Natural killer cell (primary cell): ENCODE results near the gene FIZ1. TPM values are rescaled to one million over a fixed set of nuclear protein-coding genes. Genes with fewer than 3 reads are reported as not detected.
"Not testable (repeated sequence)": the region's sequence is repeated elsewhere in the genome, so short reads cannot be mapped to it uniquely, and the experiment has no call there.

Experiments
- ATAC-seq, 3 donors: fragments of 150-1000 bp in 2 of 3; fragments of 200-7000 bp in 1 of 3; cut with Tn5 transposase; 1 replicate in 1 of 3; 2 replicates in 2 of 3; pipeline ENCODE4 v1.10.0; 2021; ENCODE audit warnings: mild to moderate bottlenecking in 2 of 3, moderate library complexity in 2 of 3
- DNase-seq, 2 donors: peaks; one replicate each; pipeline versions ENCODE4 v3.0.0 to v3.0.0-alpha.2; 2013 to 2021; ENCODE audit warnings: mixed read lengths in 1 of 2
- H3K27ac ChIP-seq: one replicate; pipeline ENCODE4 v1.5.1; 2013; ENCODE audit warnings: mild to moderate bottlenecking, low read length
- H3K27me3 ChIP-seq: one replicate; pipeline ENCODE4 v1.6.1; 2013; ENCODE audit warnings: low read length; ENCODE audit not compliant: control insufficient read depth, insufficient read depth
- H3K36me3 ChIP-seq: one replicate; pipeline ENCODE4 v1.6.1; 2013; ENCODE audit warnings: low read length; ENCODE audit not compliant: control insufficient read depth, insufficient read depth
- H3K4me1 ChIP-seq: one replicate; pipeline ENCODE4 v1.6.1; 2013; ENCODE audit warnings: low read length; ENCODE audit not compliant: control insufficient read depth, insufficient read depth
- H3K4me3 ChIP-seq: one replicate; pipeline ENCODE4 v1.5.1; 2013; ENCODE audit warnings: low read length
- H3K9me3 ChIP-seq: one replicate; pipeline ENCODE4 v1.6.1; 2013; ENCODE audit warnings: low read length; ENCODE audit not compliant: control insufficient read depth, insufficient read depth
- H3K27ac Mint-ChIP-seq, 2 donors: one replicate each; pipeline ENCODE4 v1.8.0; 2022; ENCODE audit warnings: mild to moderate bottlenecking in 2 of 2, mixed read lengths in 2 of 2, moderate library complexity in 1 of 2
- H3K27me3 Mint-ChIP-seq, 2 donors: one replicate each; pipeline ENCODE4 v1.8.0; 2022; ENCODE audit warnings: low read depth in 2 of 2, mixed read lengths in 2 of 2
- H3K36me3 Mint-ChIP-seq: one replicate; pipeline ENCODE4 v1.8.0; 2022; ENCODE audit warnings: mixed read lengths
- H3K4me1 Mint-ChIP-seq, 2 donors: one replicate each; pipeline ENCODE4 v1.8.0; 2022; ENCODE audit warnings: mixed read lengths in 2 of 2
- H3K4me3 Mint-ChIP-seq: one replicate; pipeline ENCODE4 v1.8.0; 2022; ENCODE audit warnings: mild to moderate bottlenecking, moderate library complexity, mixed read lengths
- H3K9me3 Mint-ChIP-seq, 2 donors: one replicate each; pipeline ENCODE4 v1.8.0; 2022; ENCODE audit warnings: mixed read lengths in 2 of 2
- WGBS: methylation state at CpG from one replicate; pipeline ENCODE4 v1.1.7; 2013; ENCODE audit warnings: missing lambda C conversion rate; ENCODE audit not compliant: insufficient coverage; 5-methylcytosine and 5-hydroxymethylcytosine counted together
- intact Hi-C: fragments of 100-400 bp; cut with micrococcal nuclease; formaldehyde crosslinking; loops from one replicate; pipeline ENCODE4 v1.14.2; 2022
- total RNA-seq, 4 donors: library from RNA; stranded (reverse); fragments of 120-200 nt in 1 of 4; gene quantifications; one replicate each; pipeline versions ENCODE4 v1.2.3 to v1.2.4, GENCODE V29; 2013 to 2022
- TF ChIP-seq, protein P1 (sequence below): fragments of 200-600 bp; IDR thresholded peaks from one replicate; pipeline ENCODE4 v1.8.0; 2022; ENCODE audit warnings: antibody characterized with exemption

FIZ1 gene
- total RNA-seq, 3 donors from 2014 or later (not counting 1 experiment from before 2014, with no cell fraction given), result 8.5 to 18.2 (median 10.3) TPM

DNA sequence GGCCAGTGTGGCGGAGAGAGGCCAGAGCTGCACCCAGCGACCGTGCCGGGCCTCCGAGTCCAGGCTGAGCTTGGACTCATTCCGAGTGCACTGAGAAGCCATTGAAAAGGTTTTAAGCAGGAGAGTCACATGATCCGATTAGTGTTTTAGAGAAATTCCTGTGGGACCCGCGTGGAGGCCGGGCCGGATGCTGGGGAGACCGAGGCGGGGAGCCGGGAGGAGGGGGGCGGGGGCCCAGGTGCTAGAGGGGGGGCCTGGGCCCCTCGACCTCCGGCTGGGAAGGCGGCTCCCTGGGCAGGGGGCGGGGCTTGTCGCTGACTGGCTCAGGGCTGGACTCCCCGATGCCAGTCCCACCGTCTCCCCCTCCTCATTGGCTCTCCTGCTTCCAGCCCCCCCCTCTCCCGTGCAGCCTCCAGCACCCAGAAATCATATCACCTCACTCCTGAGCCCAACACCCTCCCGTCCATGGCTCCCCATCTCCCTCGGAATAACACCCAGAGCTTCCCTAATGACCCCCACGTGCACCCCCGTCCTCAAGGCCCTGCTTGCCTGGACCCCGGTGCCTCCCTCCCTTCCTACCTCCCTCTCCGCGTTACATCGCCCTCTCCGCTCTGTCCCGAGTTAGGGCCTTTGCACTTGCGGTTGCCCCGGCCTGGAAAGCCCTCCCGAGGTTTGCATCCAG, 13.5 kb downstream of the FIZ1 start:
- Histone ChIP-seq H3K27ac (no peak overlapping the region), H3K4me3 (no peak overlapping the region), H3K27me3 (no peaks in the 10 kb centered on the region), H3K4me1 (peaks cover 36% of the 10 kb centered on the region), H3K9me3 (no peaks in the 10 kb centered on the region), H3K36me3 (no peaks in the 10 kb centered on the region)
- peak in 1 of 2 donors; percentile 60 for DNase-seq
- peaks cover 23 to 34% of the 10 kb centered on the region in 2 donors for H3K4me1 Mint-ChIP-seq
- no peak overlapping the region for H3K27ac Mint-ChIP-seq
- peaks cover 15 to 33% of the 10 kb centered on the region in 2 donors for H3K27me3 Mint-ChIP-seq
- intact Hi-C loops, result no loop called here
- ATAC-seq, result no peak
- H3K9me3 Mint-ChIP-seq, result no peaks in the 10 kb centered on the region
- no peaks in the 10 kb centered on the region for H3K36me3 Mint-ChIP-seq
- 4% methylated on average over 36 of the region's 36 CpGs for WGBS
- TF ChIP-seq, protein P1, sequence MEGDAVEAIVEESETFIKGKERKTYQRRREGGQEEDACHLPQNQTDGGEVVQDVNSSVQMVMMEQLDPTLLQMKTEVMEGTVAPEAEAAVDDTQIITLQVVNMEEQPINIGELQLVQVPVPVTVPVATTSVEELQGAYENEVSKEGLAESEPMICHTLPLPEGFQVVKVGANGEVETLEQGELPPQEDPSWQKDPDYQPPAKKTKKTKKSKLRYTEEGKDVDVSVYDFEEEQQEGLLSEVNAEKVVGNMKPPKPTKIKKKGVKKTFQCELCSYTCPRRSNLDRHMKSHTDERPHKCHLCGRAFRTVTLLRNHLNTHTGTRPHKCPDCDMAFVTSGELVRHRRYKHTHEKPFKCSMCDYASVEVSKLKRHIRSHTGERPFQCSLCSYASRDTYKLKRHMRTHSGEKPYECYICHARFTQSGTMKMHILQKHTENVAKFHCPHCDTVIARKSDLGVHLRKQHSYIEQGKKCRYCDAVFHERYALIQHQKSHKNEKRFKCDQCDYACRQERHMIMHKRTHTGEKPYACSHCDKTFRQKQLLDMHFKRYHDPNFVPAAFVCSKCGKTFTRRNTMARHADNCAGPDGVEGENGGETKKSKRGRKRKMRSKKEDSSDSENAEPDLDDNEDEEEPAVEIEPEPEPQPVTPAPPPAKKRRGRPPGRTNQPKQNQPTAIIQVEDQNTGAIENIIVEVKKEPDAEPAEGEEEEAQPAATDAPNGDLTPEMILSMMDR, result no peak
- H3K4me3 Mint-ChIP-seq, result peak overlapping the region; percentile 49

DNA sequence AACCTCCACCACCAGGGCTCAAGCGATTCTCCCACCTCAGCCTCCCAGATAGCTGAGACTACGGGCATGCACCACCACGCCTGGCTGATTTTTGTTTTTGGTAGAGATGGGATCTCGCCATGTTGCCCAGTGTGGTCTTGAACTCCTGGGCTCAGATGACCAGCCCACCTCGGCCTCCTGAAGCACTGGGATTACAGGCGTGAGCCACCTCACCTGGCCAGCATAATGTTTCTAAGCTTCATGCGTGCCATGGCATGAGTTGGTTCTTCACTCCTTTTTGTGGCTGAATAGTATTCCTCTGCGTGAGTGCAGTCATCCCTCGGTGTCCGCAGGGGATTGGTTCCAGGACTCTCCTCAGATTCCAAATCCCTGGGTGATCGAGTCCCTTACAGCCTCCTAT, 14.4 kb downstream of the FIZ1 start:
- no peak overlapping the region for H3K27ac Mint-ChIP-seq
- no peaks in the 10 kb centered on the region for H3K36me3 Mint-ChIP-seq
- no peaks in the 10 kb centered on the region for H3K36me3 ChIP-seq
- peaks cover 25 to 40% of the 10 kb centered on the region in 2 donors for H3K4me1 Mint-ChIP-seq
- H3K4me1 ChIP-seq, result peaks cover 43% of the 10 kb centered on the region
- H3K4me3 ChIP-seq, result no peak overlapping the region
- DNase-seq (no peak), ATAC-seq (no peak)
- H3K27me3 Mint-ChIP-seq, result peaks cover 15 to 28% of the 10 kb centered on the region in 2 donors
- no peaks in the 10 kb centered on the region for H3K9me3 ChIP-seq
- H3K27ac ChIP-seq, result no peak overlapping the region
- intact Hi-C loops, result no loop called here
- WGBS, result 94% methylated on average over 10 of the region's 11 CpGs
- no peaks in the 10 kb centered on the region for H3K27me3 ChIP-seq
- TF ChIP-seq, protein P1, result no peak
- peak overlapping the region; percentile 76 for H3K4me3 Mint-ChIP-seq
- H3K9me3 Mint-ChIP-seq, result no peaks in the 10 kb centered on the region

DNA sequence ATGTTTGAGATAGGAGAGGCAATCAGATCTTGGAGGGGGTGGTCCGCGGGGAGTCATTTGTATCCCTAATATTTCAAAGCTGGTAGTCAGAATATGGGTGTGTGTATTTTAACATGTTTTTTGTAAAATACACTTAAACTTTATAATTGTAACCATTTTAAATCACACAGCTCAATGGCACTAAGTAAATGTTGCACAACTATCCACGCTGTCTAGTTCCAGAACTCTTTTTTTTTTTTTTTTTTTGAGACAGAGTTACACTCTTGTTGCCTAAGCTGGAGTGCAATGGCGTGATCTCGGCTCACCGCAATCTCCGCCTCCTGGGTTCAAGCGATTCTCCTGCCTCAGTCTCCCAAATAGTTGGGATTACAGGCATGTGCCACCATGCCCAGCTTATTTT, 15.4 kb downstream of the FIZ1 start:
- H3K36me3 Mint-ChIP-seq, H3K27ac Mint-ChIP-seq, H3K36me3 ChIP-seq, H3K4me3 ChIP-seq, H3K27ac ChIP-seq, H3K9me3 Mint-ChIP-seq, ATAC-seq, H3K4me3 Mint-ChIP-seq, DNase-seq, intact Hi-C loops, H3K9me3 ChIP-seq, H3K27me3 ChIP-seq: not testable (repeated sequence)
- H3K4me1 ChIP-seq, result peaks cover 46% of the 10 kb centered on the region
- WGBS, result 91% methylated on average over 7 of the region's 8 CpGs
- H3K4me1 Mint-ChIP-seq, result peaks cover 30 to 45% of the 10 kb centered on the region in 2 donors
- H3K27me3 Mint-ChIP-seq, result peaks cover 15 to 22% of the 10 kb centered on the region in 2 donors

DNA sequence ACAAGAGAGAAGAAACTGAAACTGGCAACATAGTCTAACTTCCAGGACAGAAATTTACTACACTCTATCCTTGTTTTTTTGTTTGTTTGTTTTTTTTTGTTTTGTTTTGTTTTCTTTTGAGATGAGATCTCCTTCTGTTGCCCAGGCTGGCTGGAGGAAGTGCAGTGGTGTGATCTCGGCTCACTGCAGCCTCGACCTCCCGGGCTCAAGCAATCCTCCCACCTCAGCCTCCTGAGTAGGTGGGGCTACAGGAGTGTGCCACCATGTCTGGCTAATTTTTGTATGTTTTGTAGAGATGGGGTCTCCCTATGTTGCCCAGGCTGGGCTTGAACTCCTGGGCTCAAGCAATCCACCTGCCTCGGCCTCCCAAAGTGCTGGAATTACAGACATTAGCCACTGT, 17.0 kb downstream of the FIZ1 start:
- peaks cover 15 to 18% of the 10 kb centered on the region in 2 donors for H3K27me3 Mint-ChIP-seq
- peaks cover 28 to 43% of the 10 kb centered on the region in 2 donors for H3K4me1 Mint-ChIP-seq
- H3K9me3 ChIP-seq, H3K36me3 Mint-ChIP-seq, H3K27ac ChIP-seq, intact Hi-C loops, H3K4me3 ChIP-seq, H3K9me3 Mint-ChIP-seq, H3K4me3 Mint-ChIP-seq, ATAC-seq, DNase-seq, H3K27me3 ChIP-seq, H3K36me3 ChIP-seq: not testable (repeated sequence)
- peak overlapping the region in 1 of 2 donors; percentile 82 for H3K27ac Mint-ChIP-seq
- H3K4me1 ChIP-seq, result peaks cover 35% of the 10 kb centered on the region
- WGBS, result 92% methylated on average over 1 of the region's 4 CpGs
